WTC11 (cell line): ENCODE measurements around the gene TIGD3. TPM values are rescaled to one million over a fixed set of nuclear protein-coding genes. Genes with fewer than 3 reads are reported as not detected.

Experiments
- ATAC-seq: fragments of 200-7000 bp; cut with Tn5 transposase; 2 replicates; pipeline ENCODE4 v1.10.0; 2021; ENCODE audit warnings: mild to moderate bottlenecking, moderate library complexity
- CTCF ChIA-PET: fragments of 300-600 bp; sonication (Branson Sonifier 250); formaldehyde crosslinking; loops from one replicate; lab custom pipeline; 2021; ENCODE audit warnings: antibody characterized with exemption; lab: Charles Lee
- POLR2A ChIA-PET: fragments of 350-600 bp; sonication (Branson Sonifier 250); formaldehyde crosslinking; loops from one replicate; lab custom pipeline; 2021; ENCODE audit warnings: antibody characterized with exemption; lab: Charles Lee
- DNase-seq: peaks from one replicate; pipeline ENCODE4 v3.0.0; 2021; ENCODE audit warnings: low spot score
- H3K27ac Mint-ChIP-seq: 2 replicates; pipeline ENCODE4 v1.8.0; 2021; ENCODE audit warnings: mixed read lengths
- H3K27me3 Mint-ChIP-seq: 2 replicates; pipeline ENCODE4 v1.8.0; 2021; ENCODE audit warnings: low read depth, mild to moderate bottlenecking, moderate library complexity, mixed read lengths
- H3K36me3 Mint-ChIP-seq: 2 replicates; pipeline ENCODE4 v1.8.0; 2021; ENCODE audit warnings: mixed read lengths
- H3K4me1 Mint-ChIP-seq: 2 replicates; pipeline ENCODE4 v1.8.0; 2022; ENCODE audit warnings: mixed read lengths
- H3K4me3 Mint-ChIP-seq: 2 replicates; pipeline ENCODE4 v1.8.0; 2021; ENCODE audit warnings: mild to moderate bottlenecking, moderate library complexity, mixed read lengths
- H3K9me3 Mint-ChIP-seq: 2 replicates; pipeline ENCODE4 v1.8.0; 2021; ENCODE audit warnings: mixed read lengths
- CREB1 ChIP-seq: sonication (generic); formaldehyde crosslinking; IDR thresholded peaks from 2 replicates; pipeline ENCODE4 v1.8.0; 2023; ENCODE audit warnings: mild to moderate bottlenecking, missing genetic modification reagents
- CREM ChIP-seq: sonication (generic); formaldehyde crosslinking; IDR thresholded peaks from 2 replicates; pipeline ENCODE4 v1.8.1; 2022; ENCODE audit warnings: mild to moderate bottlenecking, missing genetic modification reagents, moderate library complexity
- FOXP1 ChIP-seq: sonication (generic); formaldehyde crosslinking; IDR thresholded peaks from 2 replicates; pipeline ENCODE4 v1.8.0; 2022; ENCODE audit warnings: missing genetic modification reagents, mild to moderate bottlenecking, moderate library complexity, borderline replicate concordance
- GRHL2 ChIP-seq: fragments of 250-450 bp; sonication (Bioruptor Pico); IDR thresholded peaks from 2 replicates; pipeline ENCODE4 v1.8.0; 2022; ENCODE audit warnings: mild to moderate bottlenecking, moderate library complexity; ENCODE audit not compliant: insufficient replicate concordance, severe bottlenecking
- HMGA2 ChIP-seq: fragments of 250-450 bp; sonication (Bioruptor Pico); IDR thresholded peaks from 2 replicates; pipeline ENCODE4 v1.4.0; 2021; ENCODE audit warnings: mild to moderate bottlenecking, moderate library complexity
- NR1H2 ChIP-seq: sonication (generic); formaldehyde crosslinking; IDR thresholded peaks from 2 replicates; pipeline ENCODE4 v1.9.0; 2021; ENCODE audit warnings: mild to moderate bottlenecking, moderate library complexity, missing genetic modification reagents
- PRDM15 ChIP-seq: sonication (generic); formaldehyde crosslinking; IDR thresholded peaks from 2 replicates; pipeline ENCODE4 v1.8.0; 2022; ENCODE audit warnings: missing genetic modification reagents
- SP1 ChIP-seq: sonication (generic); formaldehyde crosslinking; conservative IDR thresholded peaks from 2 replicates; pipeline ENCODE4 v1.8.1; 2022; ENCODE audit warnings: missing genetic modification reagents
- TCF7 ChIP-seq: sonication (generic); formaldehyde crosslinking; IDR thresholded peaks from 2 replicates; pipeline ENCODE4 v1.8.0; 2022; ENCODE audit warnings: mild to moderate bottlenecking, low read depth, missing genetic modification reagents, moderate library complexity
- TEAD1 ChIP-seq: sonication (generic); formaldehyde crosslinking; IDR thresholded peaks from 2 replicates; pipeline ENCODE4 v1.8.0; 2022; ENCODE audit warnings: mild to moderate bottlenecking, missing genetic modification reagents
- USF1 ChIP-seq: sonication (generic); formaldehyde crosslinking; IDR thresholded peaks from 2 replicates; pipeline ENCODE4 v1.8.0; 2022; ENCODE audit warnings: mild to moderate bottlenecking, missing genetic modification reagents
- USF2 ChIP-seq: sonication (generic); formaldehyde crosslinking; IDR thresholded peaks from 2 replicates; pipeline ENCODE4 v1.8.1; 2023; ENCODE audit warnings: mild to moderate bottlenecking, missing genetic modification reagents, moderate library complexity
- ZNF219 ChIP-seq: sonication (generic); formaldehyde crosslinking; IDR thresholded peaks from 2 replicates; pipeline ENCODE4 v1.8.0; 2023; ENCODE audit warnings: missing genetic modification reagents, mild to moderate bottlenecking, borderline replicate concordance
- total RNA-seq: library from RNA; stranded (reverse); gene quantifications from 3 replicates; pipeline ENCODE4 v1.2.3, GENCODE V29; 2021
- TF ChIP-seq, protein P1 (sequence below): sonication (generic); formaldehyde crosslinking; IDR thresholded peaks from 2 replicates; pipeline ENCODE4 v1.8.1; 2023; ENCODE audit warnings: mild to moderate bottlenecking, missing genetic modification reagents, moderate library complexity
- TF ChIP-seq, protein P2 (sequence below): sonication (generic); formaldehyde crosslinking; IDR thresholded peaks from 2 replicates; pipeline ENCODE4 v1.8.0; 2022; ENCODE audit warnings: mild to moderate bottlenecking, missing genetic modification reagents
- TF ChIP-seq, protein P3 (sequence below): sonication (generic); formaldehyde crosslinking; IDR thresholded peaks from 2 replicates; pipeline ENCODE4 v1.8.1; 2022; ENCODE audit warnings: mild to moderate bottlenecking, moderate library complexity, missing genetic modification reagents

The TIGD3 gene
- total RNA-seq, 1 experiment from 2014 or later = 1.9 TPM

DNA sequence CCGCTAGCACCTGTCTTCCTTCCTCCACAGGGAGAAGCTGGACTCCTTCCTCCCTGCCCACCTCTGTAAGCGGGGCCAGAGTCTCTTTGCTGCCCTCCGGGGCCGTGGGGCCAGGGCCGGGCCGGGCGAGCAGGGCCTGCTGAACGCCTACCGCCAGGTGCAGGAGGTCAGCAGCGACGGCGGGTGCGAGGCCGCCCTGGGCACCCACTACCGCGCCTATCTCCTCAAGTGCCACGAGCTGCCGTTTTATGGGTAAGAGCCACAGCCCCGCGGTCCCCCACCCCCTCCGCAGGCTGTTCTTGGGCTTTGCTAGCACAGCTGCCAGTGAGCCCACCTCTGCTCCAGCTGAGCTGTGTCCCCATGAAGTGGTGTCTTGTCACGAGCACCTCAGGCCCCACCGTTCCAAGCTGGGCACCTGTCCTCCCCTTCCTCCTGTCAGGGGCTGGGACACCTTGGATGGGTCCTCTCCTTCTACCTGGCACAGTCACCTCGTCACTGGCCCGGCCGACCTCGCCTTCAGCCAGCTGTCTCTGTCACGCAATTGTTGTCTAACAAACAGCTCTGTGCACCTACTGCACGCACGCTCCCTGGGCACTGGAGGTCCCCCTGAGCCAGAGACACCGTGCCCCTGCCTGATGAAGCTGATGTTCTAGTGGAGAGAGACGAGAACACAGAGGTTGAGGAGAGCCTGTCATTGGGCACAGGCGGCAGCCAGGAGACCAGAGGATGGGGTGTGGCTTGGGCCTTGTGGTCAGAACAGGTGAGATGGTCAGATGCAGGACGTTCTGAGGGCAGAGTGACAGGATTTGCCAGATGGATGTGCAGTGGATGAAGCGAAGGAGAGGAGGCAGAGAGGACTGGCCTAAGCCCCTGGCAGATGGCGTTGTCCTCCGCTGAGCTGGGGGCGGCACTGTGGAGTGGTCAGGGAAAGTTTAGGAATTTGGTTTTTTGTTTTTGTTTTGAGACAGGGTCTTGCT lies 42.5 kb downstream of the TIGD3 start:
- no peak overlapping the region for H3K4me3 Mint-ChIP-seq
- no peaks in the 10 kb centered on the region for H3K9me3 Mint-ChIP-seq
- no peak for DNase-seq
- POLR2A ChIA-PET = no interaction called here
- peaks cover 8% of the 10 kb centered on the region for H3K36me3 Mint-ChIP-seq
- H3K4me1 Mint-ChIP-seq = peaks cover 10% of the 10 kb centered on the region
- no peak for TF ChIP-seq HMGA2
- TF ChIP-seq USF1 (CRISPR knock-in tag) = no peak
- TF ChIP-seq USF2 (CRISPR knock-in tag) = no peak
- no peaks in the 10 kb centered on the region for H3K27me3 Mint-ChIP-seq
- H3K27ac Mint-ChIP-seq = peak overlapping the region; percentile 1; the same call in 1 of the 2 replicates
- no peak for ATAC-seq
- CTCF ChIA-PET = interaction anchor here (3.0 kb wide), 1 partner anchor 19 kb away, joined by 10 read pairs; no protein-coding TSS in a partner anchor

DNA sequence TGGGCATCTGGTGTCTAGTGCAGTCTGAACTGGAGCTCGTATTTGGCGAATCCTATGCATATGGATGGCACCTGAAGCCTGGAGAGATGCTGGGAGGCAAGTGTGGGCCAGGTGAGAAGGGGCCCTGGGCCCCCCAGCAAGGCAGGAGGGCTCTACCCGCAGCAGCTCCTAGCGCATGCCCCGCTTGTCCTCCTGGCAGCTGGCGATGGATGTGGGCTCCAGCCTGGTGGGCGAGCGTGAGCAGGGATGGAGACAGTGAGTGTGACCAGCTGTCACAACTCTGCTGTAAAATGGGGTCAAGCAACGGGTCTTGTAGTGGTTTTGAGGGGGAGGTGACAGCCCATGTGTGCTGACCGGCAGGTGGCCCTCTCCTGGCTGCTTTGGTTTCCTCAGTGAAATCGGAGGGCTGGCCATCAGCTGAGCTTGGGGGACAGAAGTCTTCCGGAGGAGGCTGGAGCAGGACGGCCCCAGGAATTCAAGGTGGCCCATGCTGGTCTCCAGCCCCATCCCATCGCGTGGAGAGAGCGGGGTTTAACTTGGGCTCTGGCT lies 43.9 kb downstream of the TIGD3 start:
- Mint-ChIP-seq H3K4me1 (peaks cover 10% of the 10 kb centered on the region), H3K36me3 (peaks cover 8% of the 10 kb centered on the region), H3K4me3 (no peak overlapping the region), H3K27ac (no peak overlapping the region; the same call in 1 of the 2 replicates), H3K9me3 (no peaks in the 10 kb centered on the region)
- no peak for DNase-seq
- CTCF ChIA-PET = interaction anchor here (0.7 to 3.0 kb wide), 7 partner anchors 17 to 83 kb away, joined by 3 to 10 read pairs (median 3); no protein-coding TSS in a partner anchor
- TF ChIP-seq PRDM15 (CRISPR knock-in tag) = no peak
- no peak for TF ChIP-seq CREM (CRISPR knock-in tag)
- no peak for TF ChIP-seq ZNF219
- no peak for TF ChIP-seq TEAD1 (CRISPR knock-in tag)
- no peak for TF ChIP-seq CREB1
- TF ChIP-seq, all 79 proteins: peak for 0
- no peak for ATAC-seq
- POLR2A ChIA-PET = interaction anchor here (0.6 kb wide), 1 partner anchor 97 kb away, joined by 8 read pairs; no protein-coding TSS in a partner anchor
- H3K27me3 Mint-ChIP-seq = no peaks in the 10 kb centered on the region

- TF ChIP-seq, protein P1, sequence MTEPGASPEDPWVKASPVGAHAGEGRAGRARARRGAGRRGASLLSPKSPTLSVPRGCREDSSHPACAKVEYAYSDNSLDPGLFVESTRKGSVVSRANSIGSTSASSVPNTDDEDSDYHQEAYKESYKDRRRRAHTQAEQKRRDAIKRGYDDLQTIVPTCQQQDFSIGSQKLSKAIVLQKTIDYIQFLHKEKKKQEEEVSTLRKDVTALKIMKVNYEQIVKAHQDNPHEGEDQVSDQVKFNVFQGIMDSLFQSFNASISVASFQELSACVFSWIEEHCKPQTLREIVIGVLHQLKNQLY (CRISPR knock-in tag) = no peak
- TF ChIP-seq, protein P2, sequence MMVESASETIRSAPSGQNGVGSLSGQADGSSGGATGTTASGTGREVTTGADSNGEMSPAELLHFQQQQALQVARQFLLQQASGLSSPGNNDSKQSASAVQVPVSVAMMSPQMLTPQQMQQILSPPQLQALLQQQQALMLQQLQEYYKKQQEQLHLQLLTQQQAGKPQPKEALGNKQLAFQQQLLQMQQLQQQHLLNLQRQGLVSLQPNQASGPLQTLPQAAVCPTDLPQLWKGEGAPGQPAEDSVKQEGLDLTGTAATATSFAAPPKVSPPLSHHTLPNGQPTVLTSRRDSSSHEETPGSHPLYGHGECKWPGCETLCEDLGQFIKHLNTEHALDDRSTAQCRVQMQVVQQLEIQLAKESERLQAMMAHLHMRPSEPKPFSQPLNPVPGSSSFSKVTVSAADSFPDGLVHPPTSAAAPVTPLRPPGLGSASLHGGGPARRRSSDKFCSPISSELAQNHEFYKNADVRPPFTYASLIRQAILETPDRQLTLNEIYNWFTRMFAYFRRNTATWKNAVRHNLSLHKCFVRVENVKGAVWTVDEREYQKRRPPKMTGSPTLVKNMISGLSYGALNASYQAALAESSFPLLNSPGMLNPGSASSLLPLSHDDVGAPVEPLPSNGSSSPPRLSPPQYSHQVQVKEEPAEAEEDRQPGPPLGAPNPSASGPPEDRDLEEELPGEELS = no peak
- TF ChIP-seq GRHL2 (CRISPR knock-in tag) (no peak), SP1 (CRISPR knock-in tag) (no peak), CREM (CRISPR knock-in tag) (no peak), TCF7 (CRISPR knock-in tag) (no peak), NR1H2 (CRISPR knock-in tag) (no peak), FOXP1 (CRISPR knock-in tag) (no peak)
- TF ChIP-seq, protein P3, sequence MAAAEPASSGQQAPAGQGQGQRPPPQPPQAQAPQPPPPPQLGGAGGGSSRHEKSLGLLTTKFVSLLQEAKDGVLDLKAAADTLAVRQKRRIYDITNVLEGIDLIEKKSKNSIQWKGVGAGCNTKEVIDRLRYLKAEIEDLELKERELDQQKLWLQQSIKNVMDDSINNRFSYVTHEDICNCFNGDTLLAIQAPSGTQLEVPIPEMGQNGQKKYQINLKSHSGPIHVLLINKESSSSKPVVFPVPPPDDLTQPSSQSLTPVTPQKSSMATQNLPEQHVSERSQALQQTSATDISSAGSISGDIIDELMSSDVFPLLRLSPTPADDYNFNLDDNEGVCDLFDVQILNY (CRISPR knock-in tag) = no peak
- ATAC-seq (no peak), DNase-seq (no peak)
- Mint-ChIP-seq H3K4me1 (peaks cover 10% of the 10 kb centered on the region), H3K27me3 (no peaks in the 10 kb centered on the region), H3K27ac (no peak overlapping the region), H3K4me3 (no peak overlapping the region), H3K36me3 (peaks cover 8% of the 10 kb centered on the region), H3K9me3 (no peaks in the 10 kb centered on the region)
- CTCF ChIA-PET = interaction anchor here (0.5 to 3.0 kb wide), 6 partner anchors 17 to 113 kb away, joined by 3 to 10 read pairs (median 4); no protein-coding TSS in a partner anchor
- POLR2A ChIA-PET = interaction anchor here (0.6 kb wide), 1 partner anchor 190 kb away, joined by 6 read pairs; no protein-coding TSS in a partner anchor
These were observed 44.7 kb downstream of the TIGD3 start for GRCh38 chr11:65399249-65399648.
